Jurkat, Clone E6-1 (cell line): ENCODE measurements around the gene IVL.
A peak's percentile ranks its signal among the peaks of the same experiment; 100 is the strongest.

Experiments used
- DNase-seq: peaks from one replicate; pipeline ENCODE4 v3.0.0-alpha.2; 2011; ENCODE audit warnings: low read depth, low spot score
- H3K4me3 ChIP-seq: 2 replicates; pipeline ENCODE4 v1.5.1; 2011; ENCODE audit warnings: mild to moderate bottlenecking, low read length, control low read depth, moderate library complexity

Gene IVL

DNA sequence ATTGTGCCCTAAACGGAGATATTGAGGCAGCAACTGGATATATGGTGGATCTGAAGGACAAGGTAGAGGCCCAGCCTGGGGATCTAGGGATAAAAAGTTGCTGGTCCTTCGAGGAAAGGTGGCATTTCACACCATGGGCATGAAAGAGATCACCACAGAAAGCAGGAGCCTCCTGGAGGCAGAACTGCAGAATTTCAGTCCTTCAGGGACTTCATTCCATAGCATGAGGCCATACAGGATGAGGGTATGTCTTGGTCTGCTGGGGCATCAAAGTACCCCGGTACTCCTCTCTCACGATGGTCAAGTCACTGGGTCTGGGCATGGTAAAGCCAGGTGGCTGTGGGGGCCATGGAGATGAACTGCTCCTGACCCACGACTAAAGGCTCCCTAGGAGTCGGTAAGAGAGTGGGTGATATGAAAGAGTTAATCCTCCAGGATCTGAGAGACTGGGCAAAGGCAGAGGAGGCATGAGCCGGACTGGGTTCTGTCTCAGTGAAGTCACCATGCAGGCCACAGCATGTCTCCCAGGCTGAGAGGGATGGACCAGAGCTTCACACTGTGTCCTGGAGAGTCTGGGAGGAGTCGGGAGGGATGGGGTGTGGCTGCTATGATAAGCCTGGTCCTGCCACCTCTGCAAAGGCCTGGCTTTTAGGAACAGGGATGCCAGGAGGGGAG is 32.8 kb downstream of the IVL start:
- no peak for DNase-seq
- H3K4me3 ChIP-seq, result no peak overlapping the region

DNA sequence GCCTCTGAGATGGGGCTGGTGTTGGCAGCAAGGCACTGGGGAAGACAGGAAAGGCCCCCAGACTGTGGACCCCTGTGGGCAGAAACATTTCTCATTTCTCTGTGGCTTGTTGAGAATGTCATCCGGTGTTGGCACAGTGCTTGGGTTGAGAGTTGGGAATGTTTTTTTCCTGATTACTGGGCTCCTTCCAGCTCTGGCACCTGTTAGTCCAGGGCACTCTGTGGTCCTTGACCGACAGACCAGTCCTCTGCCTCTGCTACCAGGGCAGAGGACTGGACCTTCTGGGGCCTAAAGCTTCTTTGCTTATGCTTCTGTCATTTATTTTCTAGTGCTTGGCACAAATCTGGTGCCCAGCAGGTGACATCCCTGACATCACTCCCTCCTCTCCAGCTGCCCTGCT is 33.8 kb downstream of the IVL start:
- H3K4me3 ChIP-seq, result no peak overlapping the region
- no peak for DNase-seq

DNA sequence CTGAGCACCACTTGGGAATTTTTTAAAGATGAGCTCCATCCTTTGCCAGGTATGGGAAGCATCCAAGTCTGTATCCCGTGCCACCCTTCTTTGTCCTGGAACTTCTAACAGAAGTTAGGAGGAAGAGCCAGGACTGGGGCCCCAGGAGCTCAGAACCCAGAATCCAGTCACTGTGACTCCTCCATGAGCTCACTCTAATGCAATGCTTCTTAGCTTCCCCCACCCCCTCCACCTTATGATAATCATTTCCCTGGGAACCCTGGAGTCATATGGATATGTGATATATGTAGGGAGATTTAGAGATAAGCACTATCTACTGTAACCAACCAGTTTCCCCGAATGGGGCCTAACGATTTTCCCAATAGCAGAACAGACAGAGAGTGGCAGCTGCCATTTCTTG is 37.9 kb downstream of the IVL start:
- H3K4me3 ChIP-seq, result no peak overlapping the region
- no peak for DNase-seq

DNA sequence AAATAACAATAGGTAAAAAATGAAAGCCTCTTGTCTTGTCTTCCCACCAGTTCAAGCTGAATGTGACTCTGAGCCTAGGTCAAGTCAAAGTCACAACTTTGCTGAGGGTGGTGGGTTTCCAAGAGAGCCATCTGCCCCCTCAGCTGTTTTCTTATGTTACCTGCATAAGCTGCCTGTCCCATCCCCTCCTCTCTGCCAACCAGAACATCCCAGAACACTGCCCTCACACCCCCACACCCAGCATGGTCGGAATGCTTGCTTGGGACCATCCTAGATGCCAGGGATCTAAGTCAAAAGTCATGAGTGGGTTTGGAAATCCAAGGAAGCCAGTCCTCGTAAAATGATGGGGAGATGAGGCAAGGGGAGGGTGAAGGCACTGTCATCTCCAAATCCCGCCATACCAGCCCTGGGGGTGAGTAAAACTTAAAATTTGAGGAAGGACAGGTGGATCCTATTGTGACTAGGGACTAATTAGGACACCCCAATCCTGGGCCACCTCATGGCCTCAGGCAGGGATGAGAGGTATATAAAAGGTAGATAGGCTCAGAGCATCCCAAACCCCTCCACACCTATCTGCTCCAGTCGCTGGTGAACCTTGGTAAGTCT is 38.4 kb downstream of the IVL start, which contains the start of gene SPRR5:
SPRR5 (plus strand) TSS at position 556 of the 606 bp plus-strand sequence. CDS start 1,349 bp downstream, outside the sequence.
- H3K4me3 ChIP-seq, result no peak within 1 kb of the TSS
- no peak for DNase-seq

DNA sequence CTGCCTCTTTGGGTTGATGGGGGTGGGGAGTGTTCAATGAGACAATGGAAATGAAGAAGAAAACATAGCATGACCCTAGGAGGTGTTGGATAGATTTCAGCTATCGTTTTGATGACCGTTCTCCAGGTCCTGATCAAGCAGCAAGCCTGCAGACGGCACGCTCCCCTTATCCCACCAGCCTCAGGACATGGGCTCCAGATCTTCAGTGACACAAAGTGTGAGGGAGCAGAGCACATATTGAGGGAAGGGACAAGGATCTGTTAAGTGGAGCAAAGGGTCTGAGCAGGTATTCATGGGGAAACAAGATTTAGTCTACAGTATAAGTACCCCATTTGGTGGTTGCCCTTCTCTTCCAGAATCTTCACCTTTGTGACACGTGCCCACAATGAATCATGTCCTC is 43.4 kb downstream of the IVL start:
- H3K4me3 ChIP-seq, result no peak overlapping the region
- no peak for DNase-seq

DNA sequence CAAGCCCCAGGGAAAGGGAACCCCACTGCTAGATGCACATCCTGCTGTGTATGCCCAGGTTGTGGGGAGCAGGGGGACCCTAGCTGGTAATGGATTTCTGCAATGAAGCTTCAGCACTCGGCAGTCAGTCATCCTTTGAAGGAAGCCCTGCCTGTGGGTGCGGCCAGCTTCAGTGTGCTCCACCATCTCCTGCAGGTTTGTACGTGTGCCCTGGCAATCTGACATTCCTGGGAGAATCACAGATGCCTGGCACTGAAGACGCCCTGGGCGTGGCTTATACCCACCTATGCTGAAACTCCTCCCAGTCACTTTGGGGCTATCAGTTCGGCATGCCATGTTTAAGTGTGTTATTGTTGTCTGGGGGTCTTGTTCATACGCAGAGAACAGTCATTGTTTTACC is 45.4 kb downstream of the IVL start:
- DNase-seq, result no peak
- H3K4me3 ChIP-seq, result no peak overlapping the region

DNA sequence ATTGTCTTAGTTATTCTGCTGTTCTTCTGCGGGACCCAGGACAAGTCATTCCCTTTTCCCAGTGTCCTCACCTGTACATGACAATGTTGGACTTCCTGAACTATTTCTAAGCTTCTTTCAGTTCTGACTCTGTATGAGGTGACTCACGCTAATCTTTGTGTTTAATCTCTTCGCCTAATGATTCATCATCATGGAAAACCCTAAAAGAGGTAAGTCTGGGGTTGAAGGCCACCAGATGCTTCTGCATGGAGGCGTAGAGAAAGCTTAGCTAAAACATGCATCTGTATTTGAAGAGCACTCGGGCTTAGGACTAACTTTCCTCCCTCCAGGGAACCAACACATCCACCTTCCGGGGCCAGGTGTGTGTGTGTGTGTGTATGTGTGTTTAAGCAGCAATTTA is 46.1 kb downstream of the IVL start:
- no peak for DNase-seq
- H3K4me3 ChIP-seq, result no peak overlapping the region

DNA sequence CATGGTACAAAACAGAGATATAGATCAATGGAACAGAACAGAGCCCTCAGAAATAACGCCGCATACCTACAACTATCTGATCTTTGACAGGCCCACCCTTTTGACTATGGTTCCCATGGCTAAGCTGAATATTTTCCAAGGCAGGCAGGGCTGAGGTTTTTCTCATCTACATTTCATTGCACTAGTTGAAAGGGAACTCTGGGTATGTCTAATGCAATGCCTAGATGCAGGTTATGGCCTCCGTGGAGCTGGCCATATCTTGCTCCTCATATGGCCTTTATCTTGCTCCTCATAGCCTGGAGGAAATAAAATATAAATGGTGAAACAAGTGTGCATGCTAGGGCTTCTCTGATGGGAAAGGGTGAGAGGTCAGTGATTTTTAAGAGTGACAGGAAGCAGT is 49.2 kb downstream of the IVL start:
- H3K4me3 ChIP-seq, result no peak overlapping the region
- DNase-seq, result no peak

DNA sequence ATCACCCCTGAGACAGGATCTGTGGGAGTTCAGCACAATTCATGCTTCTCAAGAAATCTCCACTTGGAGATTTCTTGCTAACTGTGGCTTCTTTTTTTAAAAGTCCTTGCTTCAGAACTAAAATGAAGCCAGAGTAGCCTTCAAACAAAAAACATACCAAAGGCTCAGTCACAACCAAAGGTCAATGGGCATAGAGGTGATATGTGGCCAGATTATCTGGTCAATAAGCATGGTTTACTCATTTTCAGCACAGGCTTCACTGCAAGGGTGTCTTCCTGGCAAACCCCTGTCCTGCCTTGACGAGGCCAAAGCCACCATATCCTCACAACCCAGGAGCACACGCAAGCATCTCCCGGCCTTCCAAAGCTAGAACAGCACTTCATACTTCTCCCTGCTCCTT is 50.9 kb downstream of the IVL start:
- DNase-seq, result no peak
- H3K4me3 ChIP-seq, result no peak overlapping the region

DNA sequence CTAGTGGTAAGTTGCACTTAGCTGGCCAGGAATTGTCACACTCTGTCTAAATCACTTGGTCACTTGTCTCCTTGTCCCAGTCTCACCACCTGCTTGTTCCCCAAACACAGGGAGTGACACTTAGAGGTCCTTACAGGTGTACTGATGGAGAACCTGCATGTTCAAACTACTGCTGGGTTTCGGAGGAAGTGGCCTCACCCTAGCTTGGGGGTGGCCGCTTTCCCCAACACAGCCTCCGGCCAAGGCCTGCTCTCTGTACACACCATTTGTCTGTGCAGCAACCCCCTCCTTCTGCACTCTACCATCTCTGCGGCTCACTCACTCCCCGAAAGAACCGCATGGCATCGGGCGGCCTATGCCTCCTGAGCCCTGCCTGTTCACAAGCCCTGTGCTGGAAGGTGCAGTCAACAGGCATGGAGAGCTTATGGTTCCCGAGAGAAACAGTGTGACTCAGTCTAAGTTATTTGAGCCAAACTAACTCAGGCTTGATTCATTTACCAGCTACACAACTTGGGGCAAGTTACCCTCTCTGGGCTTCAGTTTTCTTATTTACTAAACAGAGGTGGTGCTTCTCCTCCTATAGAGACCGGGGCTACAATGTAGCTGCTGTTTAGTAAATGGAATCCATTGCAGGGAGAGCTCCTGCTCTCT is 51.6 kb downstream of the IVL start:
- DNase-seq, result no peak
- H3K4me3 ChIP-seq, result no peak overlapping the region

DNA sequence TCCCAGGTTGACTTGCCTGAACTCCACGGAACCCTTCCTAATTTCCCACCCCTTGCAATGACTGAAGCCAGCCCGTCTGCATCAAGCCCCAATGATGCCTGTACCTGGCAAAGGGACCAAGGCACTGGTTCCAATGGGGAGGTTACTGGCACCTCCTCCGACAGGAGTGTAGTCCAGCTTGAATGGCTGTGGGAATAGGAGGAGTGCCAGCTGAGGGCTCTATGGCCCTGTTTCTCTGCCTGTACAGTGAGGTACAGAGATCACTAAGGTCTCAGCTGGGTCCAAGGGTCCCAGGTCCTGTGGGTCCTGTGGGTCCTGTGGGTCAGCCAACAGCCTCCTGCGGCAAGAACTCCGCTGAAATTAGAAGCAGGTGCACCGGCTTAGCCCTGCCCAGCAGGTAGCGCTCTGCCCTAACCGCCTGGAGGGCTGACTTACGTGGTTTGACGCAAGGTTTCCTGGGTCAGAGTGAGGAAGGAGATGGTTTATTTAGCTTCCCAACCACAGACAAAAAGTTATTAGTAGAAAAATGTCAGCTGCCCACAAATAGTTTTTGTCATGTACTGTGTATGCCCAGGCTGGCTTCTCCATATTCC is 52.2 kb downstream of the IVL start:
- no peak overlapping the region for H3K4me3 ChIP-seq
- DNase-seq, result peak; percentile 16
